ENCODE data around the gene NKD2.

NKD2 gene

DNA sequence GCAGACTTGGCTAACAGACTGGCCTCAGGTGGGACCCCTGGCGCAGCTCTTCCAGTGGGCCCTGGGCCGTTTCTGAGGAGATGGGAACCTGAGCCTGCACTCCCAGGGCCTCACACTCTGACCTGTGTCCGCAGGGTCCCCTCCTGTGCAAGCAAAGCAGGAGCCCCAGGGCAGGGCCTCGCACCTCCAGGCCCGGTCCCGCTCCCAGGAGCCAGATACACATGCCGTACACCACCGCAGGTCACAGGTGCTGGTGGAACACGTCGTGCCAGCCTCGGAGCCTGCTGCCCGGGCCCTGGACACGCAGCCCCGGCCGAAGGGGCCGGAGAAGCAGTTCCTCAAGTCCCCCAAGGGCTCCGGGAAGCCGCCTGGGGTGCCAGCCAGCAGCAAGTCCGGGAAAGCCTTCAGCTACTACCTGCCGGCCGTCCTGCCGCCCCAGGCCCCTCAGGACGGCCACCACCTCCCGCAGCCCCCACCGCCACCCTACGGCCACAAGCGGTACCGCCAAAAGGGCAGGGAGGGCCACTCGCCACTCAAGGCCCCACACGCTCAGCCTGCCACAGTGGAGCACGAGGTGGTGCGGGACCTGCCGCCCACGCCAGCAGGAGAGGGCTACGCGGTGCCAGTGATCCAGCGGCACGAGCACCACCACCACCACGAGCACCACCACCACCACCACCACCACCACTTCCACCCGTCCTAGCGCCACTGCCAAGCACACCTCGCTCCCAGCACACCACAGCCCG is 29.2 kb downstream of the NKD2 start:
- TF ChIP-seq, protein P1, sequence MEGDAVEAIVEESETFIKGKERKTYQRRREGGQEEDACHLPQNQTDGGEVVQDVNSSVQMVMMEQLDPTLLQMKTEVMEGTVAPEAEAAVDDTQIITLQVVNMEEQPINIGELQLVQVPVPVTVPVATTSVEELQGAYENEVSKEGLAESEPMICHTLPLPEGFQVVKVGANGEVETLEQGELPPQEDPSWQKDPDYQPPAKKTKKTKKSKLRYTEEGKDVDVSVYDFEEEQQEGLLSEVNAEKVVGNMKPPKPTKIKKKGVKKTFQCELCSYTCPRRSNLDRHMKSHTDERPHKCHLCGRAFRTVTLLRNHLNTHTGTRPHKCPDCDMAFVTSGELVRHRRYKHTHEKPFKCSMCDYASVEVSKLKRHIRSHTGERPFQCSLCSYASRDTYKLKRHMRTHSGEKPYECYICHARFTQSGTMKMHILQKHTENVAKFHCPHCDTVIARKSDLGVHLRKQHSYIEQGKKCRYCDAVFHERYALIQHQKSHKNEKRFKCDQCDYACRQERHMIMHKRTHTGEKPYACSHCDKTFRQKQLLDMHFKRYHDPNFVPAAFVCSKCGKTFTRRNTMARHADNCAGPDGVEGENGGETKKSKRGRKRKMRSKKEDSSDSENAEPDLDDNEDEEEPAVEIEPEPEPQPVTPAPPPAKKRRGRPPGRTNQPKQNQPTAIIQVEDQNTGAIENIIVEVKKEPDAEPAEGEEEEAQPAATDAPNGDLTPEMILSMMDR (IDR thresholded peaks at IDR 0.05): no peak
- no peak for TF ChIP-seq ZFX (IDR thresholded peaks at IDR 0.05; ENCODE audit: borderline replicate concordance)
- H3K27ac ChIP-seq: no peak overlapping the region

DNA sequence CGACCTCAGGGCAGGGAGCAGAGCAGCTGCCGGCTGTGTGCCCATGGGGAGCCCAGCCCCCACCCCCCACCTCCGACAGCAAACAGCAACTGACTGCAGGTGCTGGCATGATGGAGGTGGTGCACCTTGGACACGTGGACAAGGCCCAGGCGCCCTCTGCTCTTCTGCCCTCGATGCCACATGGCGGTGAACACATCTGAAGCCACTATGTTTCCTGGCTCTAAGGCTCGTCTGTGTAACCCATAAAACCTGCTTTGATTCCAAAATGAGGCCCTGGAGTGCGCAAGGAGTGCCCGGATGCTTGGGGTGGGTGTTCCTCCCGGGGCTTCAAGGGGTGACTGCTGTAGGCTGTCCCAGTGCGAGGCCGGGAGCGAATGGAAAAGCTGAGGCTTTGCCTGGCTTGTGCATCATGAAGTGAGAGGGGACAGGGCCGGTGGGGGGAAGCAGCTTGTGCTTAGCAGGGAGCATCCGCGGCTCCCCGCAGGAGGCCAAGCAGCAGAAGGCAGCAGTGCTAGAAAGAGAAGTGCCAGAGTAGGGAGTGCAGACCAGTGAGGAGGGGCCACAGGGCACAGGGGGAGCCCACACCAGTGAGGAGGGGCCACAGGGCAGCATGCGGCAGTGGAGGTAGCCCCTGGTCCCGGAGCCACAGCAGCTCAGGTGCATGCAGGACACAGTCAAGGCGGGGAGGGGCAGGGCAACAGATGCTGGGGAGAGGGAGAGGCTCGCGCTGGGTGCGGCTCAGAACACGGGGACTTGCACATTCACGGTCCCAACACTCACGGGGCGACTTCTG is 30.0 kb downstream of the NKD2 start:
- no peak for TF ChIP-seq ZFX (IDR thresholded peaks at IDR 0.05; ENCODE audit: borderline replicate concordance)
- TF ChIP-seq, protein P1 (IDR thresholded peaks at IDR 0.05): no peak
- no peak overlapping the region for H3K27ac ChIP-seq

DNA sequence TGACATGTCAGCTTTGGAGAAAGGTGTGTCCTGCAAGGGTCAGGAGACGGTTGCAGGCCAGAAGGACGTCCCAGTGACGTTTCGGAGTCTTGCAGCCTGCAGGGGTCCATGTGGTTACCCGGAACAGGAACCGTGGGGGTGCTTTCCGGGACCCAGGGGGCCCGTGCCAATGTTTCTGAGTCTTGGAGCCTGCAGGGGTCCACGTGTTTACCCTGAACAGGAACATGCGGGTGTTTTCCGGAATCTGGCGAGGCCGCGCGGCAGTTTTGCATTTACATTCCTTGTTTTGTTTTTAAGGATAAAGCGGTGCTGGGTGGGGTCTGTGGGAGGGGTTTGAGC is 30.6 kb downstream of the NKD2 start:
- no peak overlapping the region for H3K27ac ChIP-seq
- no peak for TF ChIP-seq ZFX (IDR thresholded peaks at IDR 0.05; ENCODE audit: borderline replicate concordance)
- TF ChIP-seq, protein P1 (IDR thresholded peaks at IDR 0.05): no peak

DNA sequence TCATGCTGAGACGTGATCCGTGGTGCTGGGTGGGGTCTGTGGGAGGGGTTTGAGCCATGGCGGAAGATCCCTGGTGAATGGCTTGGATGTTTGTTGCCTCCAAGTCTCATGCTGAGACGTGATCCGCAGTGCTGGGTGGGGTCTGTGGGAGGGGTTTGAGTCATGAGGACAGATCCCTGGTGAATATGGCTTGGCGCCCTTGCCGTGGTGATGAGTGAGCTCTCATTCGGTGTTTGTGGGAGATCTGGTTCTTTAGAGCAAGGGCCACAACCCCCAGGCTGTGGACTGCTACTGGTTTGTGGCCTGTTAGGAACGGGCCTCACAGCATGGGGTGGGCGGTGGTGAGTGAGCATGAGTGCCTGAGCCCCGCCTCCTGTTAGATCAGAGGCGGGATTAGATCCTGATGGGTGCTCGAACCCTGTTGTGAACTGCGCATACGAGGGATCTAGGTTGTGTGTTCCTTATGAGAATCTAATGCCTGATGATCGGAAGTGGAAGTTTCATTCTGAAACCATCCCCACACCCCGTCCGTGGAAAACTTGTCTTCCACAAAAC is 31.2 kb downstream of the NKD2 start:
- no peak overlapping the region for H3K27ac ChIP-seq
- TF ChIP-seq, protein P1 (IDR thresholded peaks at IDR 0.05): no peak
- TF ChIP-seq ZFX (IDR thresholded peaks at IDR 0.05; ENCODE audit: borderline replicate concordance): no peak

DNA sequence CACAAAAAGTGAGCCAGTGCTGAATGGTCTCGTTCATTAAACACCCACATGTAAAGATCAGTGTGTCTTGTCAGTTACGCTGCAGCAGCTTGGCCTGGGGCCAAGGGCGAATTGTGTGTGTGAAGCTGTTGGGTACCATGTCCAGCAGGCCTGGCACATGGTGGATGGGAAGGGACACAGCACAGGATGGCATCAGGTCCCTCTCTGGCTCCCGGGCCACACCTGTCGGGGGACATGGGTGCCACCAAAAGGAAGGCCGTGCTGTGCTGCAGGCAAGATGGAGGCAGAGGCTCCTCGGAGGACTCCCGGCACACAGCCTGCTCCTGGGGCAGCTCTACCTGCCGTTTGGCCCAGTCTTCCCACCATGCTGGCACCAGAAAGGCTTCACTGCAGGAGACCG is 32.0 kb downstream of the NKD2 start:
- TF ChIP-seq, protein P1 (IDR thresholded peaks at IDR 0.05): no peak
- no peak for TF ChIP-seq ZFX (IDR thresholded peaks at IDR 0.05; ENCODE audit: borderline replicate concordance)
- H3K27ac ChIP-seq: no peak overlapping the region

DNA sequence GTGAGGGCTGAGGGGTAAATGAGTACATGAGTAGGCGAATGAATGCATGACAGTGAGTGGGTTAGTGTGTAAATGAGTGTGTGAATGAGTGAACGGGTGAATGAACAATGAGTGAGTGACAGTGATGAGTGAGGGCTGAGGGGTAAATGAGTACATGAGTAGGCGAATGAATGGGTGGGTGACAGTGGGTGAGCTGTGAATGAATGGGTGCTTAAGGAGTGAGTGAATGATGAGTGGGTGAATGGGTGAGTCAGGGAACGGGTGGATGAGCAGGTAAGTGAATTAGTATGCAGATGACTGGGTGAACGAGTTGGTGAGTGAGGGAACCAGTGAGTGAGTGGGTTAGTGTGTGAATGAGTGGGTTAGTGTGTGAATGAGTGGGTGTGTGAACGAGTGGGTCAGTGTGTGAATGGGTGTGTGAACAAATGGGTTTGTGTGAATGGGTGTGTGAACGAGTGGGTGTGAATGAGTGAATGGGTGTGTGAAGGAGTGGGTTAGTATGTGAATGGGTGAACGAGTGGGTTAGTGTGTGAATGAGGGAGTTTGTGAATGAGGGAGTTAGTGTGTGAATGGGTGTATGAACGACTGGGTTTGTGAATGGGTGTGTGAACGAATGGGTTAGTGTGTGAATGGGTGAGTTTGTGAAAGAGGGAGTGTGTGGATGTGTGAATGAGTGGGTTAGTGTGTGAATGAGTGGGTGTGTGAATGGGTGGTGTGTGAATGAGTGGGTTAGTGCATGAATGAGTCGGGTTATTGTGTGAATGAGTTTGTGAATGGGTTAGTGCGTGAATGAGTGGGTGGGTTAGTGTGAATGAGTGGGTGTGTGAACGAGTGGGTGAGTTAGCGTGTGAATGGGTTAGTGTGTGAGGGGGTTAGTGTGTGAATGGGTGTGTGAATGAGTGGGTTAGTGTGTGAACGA is 32.9 kb downstream of the NKD2 start:
- TF ChIP-seq, protein P1 (IDR thresholded peaks at IDR 0.05): no peak
- no peak for TF ChIP-seq ZFX (IDR thresholded peaks at IDR 0.05; ENCODE audit: borderline replicate concordance)
- H3K27ac ChIP-seq: no peak overlapping the region
